ENCODE results near the gene TPO.

The TPO gene

GRCh38 chr2:1461507-1462390 is 48.5 kb downstream of the TPO start:
- H3K27me3 Mint-ChIP-seq (ENCODE audit: low read depth): no peaks in the 10 kb centered on the region
- no peaks in the 10 kb centered on the region for H3K36me3 Mint-ChIP-seq (ENCODE audit: low read depth)
- no peaks in the 10 kb centered on the region for H3K4me1 Mint-ChIP-seq
- no peak overlapping the region for H3K4me3 Mint-ChIP-seq
- H3K27ac Mint-ChIP-seq: no peak overlapping the region
- TF ChIP-seq CTCF (IDR thresholded peaks at IDR 0.05; ENCODE audit: unreplicated experiment in 3 of 3): no peak
- peaks cover 7% of the 10 kb centered on the region for H3K9me3 Mint-ChIP-seq

GRCh38 chr2:1462994-1463393 is 49.7 kb downstream of the TPO start:
- Mint-ChIP-seq H3K9me3 (peaks cover 13% of the 10 kb centered on the region), H3K4me1 (no peaks in the 10 kb centered on the region), H3K36me3 (ENCODE audit: low read depth) (peaks cover 2% of the 10 kb centered on the region), H3K4me3 (no peak overlapping the region), H3K27me3 (ENCODE audit: low read depth) (no peaks in the 10 kb centered on the region), H3K27ac (no peak overlapping the region)
- no peak for TF ChIP-seq CTCF (IDR thresholded peaks at IDR 0.05; ENCODE audit: unreplicated experiment in 3 of 3)

GRCh38 chr2:1472350-1472749 is 59.1 kb downstream of the TPO start:
- H3K27me3 Mint-ChIP-seq (ENCODE audit: low read depth): peaks cover 3% of the 10 kb centered on the region
- H3K4me3 Mint-ChIP-seq: no peak overlapping the region
- H3K9me3 Mint-ChIP-seq: peaks cover 24% of the 10 kb centered on the region
- no peaks in the 10 kb centered on the region for H3K4me1 Mint-ChIP-seq
- TF ChIP-seq CTCF (IDR thresholded peaks at IDR 0.05; ENCODE audit: unreplicated experiment in 3 of 3): no peak
- H3K27ac Mint-ChIP-seq: no peak overlapping the region
- peaks cover 5% of the 10 kb centered on the region for H3K36me3 Mint-ChIP-seq (ENCODE audit: low read depth)

- H3K4me3 Mint-ChIP-seq: no peak overlapping the region
- H3K27ac Mint-ChIP-seq: no peak overlapping the region
- no peak for TF ChIP-seq CTCF (IDR thresholded peaks at IDR 0.05; ENCODE audit: unreplicated experiment in 3 of 3)
- no peaks in the 10 kb centered on the region for H3K36me3 Mint-ChIP-seq (ENCODE audit: low read depth)
- H3K27me3 Mint-ChIP-seq (ENCODE audit: low read depth): peaks cover 10% of the 10 kb centered on the region
- H3K9me3 Mint-ChIP-seq: no peaks in the 10 kb centered on the region
- H3K4me1 Mint-ChIP-seq: no peaks in the 10 kb centered on the region
These were observed 63.4 kb downstream of the TPO start for GRCh38 chr2:1476617-1477195.

GRCh38 chr2:1477196-1478040 is 64.2 kb downstream of the TPO start:
- Mint-ChIP-seq H3K4me1 (no peaks in the 10 kb centered on the region), H3K9me3 (no peaks in the 10 kb centered on the region), H3K27ac (no peak overlapping the region), H3K27me3 (ENCODE audit: low read depth) (peaks cover 10% of the 10 kb centered on the region), H3K4me3 (no peak overlapping the region), H3K36me3 (ENCODE audit: low read depth) (no peaks in the 10 kb centered on the region)
- no peak for TF ChIP-seq CTCF (IDR thresholded peaks at IDR 0.05; ENCODE audit: unreplicated experiment in 3 of 3)
